Breast epithelium (tissue), 4 donors: ENCODE data around the gene SF3B5. TPM values are rescaled to one million over a fixed set of nuclear protein-coding genes. Genes with fewer than 3 reads are reported as not detected.

Experiments
- DNase-seq, 2 donors: peaks; one replicate each; pipeline ENCODE4 v3.0.0-alpha.2; 2019; ENCODE audit warnings: low spot score in 2 of 2
- H3K27ac ChIP-seq, 2 donors: fragments of 200-600 bp; sonication (generic) in 1 of 2; one replicate each; pipeline ENCODE4 v1.5.1; 2016 to 2019; ENCODE audit warnings: mild to moderate bottlenecking in 1 of 2
- H3K27me3 ChIP-seq, 2 donors: fragments of 200-600 bp; sonication (generic) in 1 of 2; one replicate each; pipeline versions ENCODE4 v1.5.1 to v1.6.0; 2017 to 2019; ENCODE audit warnings: control low read depth in 1 of 2, mild to moderate bottlenecking in 1 of 2
- H3K36me3 ChIP-seq: fragments of 200-600 bp; one replicate; pipeline ENCODE4 v1.5.1; 2019
- H3K4me1 ChIP-seq, 2 donors: fragments of 200-600 bp; sonication (generic); one replicate each; pipeline ENCODE4 v1.5.1; 2016 to 2019; ENCODE audit warnings: control low read depth in 1 of 2
- H3K4me3 ChIP-seq, 3 donors: fragments of 200-600 bp; sonication (generic); 1 replicate in 2 of 3; 2 replicates in 1 of 3; pipeline ENCODE4 v1.5.1; 2016 to 2019; ENCODE audit warnings: mild to moderate bottlenecking in 3 of 3, moderate library complexity in 2 of 3
- H3K9me3 ChIP-seq, 2 donors: fragments of 200-600 bp; sonication (generic) in 1 of 2; one replicate each; pipeline ENCODE4 v1.5.1; 2016 to 2019; ENCODE audit warnings: control low read depth in 1 of 2
- POLR2A ChIP-seq: fragments of 450-650 bp; IDR thresholded peaks from one replicate; pipeline ENCODE4 v1.6.1; 2016; ENCODE audit warnings: antibody characterized with exemption, mild to moderate bottlenecking, moderate library complexity
- POLR2AphosphoS5 ChIP-seq, 3 donors: sonication (generic); formaldehyde crosslinking; IDR thresholded peaks; one replicate each; pipeline ENCODE4 v1.6.1; 2017; ENCODE audit warnings: antibody characterized with exemption in 3 of 3
- intact Hi-C: fragments of 100-400 bp; cut with DNase I; formaldehyde crosslinking; loops from one replicate; pipeline ENCODE4 v1.15.1; 2023; ENCODE audit warnings: low total_unique reads
- total RNA-seq, 3 donors: library from RNA; depleted of rRNA; stranded (reverse); fragments of >200 nt; gene quantifications; one replicate each; pipeline ENCODE4 v1.1.0, GENCODE V29; 2016
- TF ChIP-seq, protein P1 (sequence below), 3 donors: fragments of 450-650 bp; IDR thresholded peaks; one replicate each; pipeline ENCODE4 v1.5.1; 2016 to 2017; ENCODE audit warnings: antibody characterized with exemption in 3 of 3, mild to moderate bottlenecking in 3 of 3, moderate library complexity in 3 of 3

SF3B5 gene
- total RNA-seq, 3 donors from 2014 or later, result 122 to 176 (median 155) TPM

DNA sequence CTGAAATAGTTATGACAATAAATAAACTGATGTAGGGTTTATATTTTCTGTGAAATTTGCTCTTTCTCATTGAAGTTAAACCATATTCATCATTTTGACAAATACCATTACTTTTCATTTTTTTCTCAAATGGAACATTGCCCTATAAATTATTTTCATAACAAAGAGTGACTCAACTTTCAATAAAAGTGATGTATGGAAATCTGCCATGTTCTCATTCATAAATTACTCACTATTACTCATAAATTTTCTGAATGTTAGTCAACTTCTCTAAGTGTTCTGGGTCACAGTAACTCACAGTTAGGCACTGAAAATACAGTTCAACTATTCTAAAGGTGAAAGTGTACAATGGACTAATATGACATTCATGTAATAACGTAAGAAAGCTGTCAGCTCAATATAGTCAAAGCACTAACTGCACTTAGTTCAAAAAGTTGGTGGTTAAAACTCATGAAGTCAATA, 35.9 kb upstream of the SF3B5 start:
- H3K36me3 ChIP-seq, result no peaks in the 10 kb centered on the region
- no peaks in the 10 kb centered on the region for H3K4me1 ChIP-seq
- H3K27ac ChIP-seq, result no peak overlapping the region
- H3K9me3 ChIP-seq, result no peaks in the 10 kb centered on the region
- DNase-seq, result no peak
- no peaks in the 10 kb centered on the region for H3K27me3 ChIP-seq
- H3K4me3 ChIP-seq, result no peak overlapping the region
- TF ChIP-seq, protein P1, sequence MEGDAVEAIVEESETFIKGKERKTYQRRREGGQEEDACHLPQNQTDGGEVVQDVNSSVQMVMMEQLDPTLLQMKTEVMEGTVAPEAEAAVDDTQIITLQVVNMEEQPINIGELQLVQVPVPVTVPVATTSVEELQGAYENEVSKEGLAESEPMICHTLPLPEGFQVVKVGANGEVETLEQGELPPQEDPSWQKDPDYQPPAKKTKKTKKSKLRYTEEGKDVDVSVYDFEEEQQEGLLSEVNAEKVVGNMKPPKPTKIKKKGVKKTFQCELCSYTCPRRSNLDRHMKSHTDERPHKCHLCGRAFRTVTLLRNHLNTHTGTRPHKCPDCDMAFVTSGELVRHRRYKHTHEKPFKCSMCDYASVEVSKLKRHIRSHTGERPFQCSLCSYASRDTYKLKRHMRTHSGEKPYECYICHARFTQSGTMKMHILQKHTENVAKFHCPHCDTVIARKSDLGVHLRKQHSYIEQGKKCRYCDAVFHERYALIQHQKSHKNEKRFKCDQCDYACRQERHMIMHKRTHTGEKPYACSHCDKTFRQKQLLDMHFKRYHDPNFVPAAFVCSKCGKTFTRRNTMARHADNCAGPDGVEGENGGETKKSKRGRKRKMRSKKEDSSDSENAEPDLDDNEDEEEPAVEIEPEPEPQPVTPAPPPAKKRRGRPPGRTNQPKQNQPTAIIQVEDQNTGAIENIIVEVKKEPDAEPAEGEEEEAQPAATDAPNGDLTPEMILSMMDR (IDR thresholded peaks at IDR 0.05), result no peak
- TF ChIP-seq POLR2A, result no peak
- TF ChIP-seq POLR2AphosphoS5 (IDR thresholded peaks at IDR 0.05), result no peak
- intact Hi-C loops, result no loop called here

DNA sequence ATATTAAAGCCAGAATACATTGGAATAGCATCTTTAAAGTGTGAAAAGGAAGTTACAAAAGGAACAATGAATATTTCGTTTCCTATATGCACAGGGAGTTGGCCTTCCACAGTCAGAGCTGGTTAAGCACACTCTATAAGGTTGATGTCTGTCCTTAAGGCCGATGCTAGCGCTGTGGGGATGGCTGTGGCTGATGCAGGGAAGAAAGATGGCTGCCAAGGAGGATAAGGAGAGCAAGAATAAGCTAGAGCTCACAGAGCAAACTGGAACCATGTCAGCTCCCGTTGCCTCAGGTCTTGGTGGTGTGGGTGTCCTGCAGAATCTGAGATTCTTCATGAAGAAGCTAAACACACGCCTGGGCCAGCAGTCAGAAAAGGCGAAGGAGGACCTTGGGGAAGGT, 34.1 kb upstream of the SF3B5 start:
- intact Hi-C loops, result no loop called here
- no peaks in the 10 kb centered on the region for H3K27me3 ChIP-seq
- no peak for DNase-seq
- H3K9me3 ChIP-seq, result no peaks in the 10 kb centered on the region
- H3K4me1 ChIP-seq, result no peaks in the 10 kb centered on the region
- TF ChIP-seq, protein P1 (IDR thresholded peaks at IDR 0.05), result no peak
- TF ChIP-seq POLR2AphosphoS5 (IDR thresholded peaks at IDR 0.05) (no peak), POLR2A (no peak)
- H3K36me3 ChIP-seq, result no peaks in the 10 kb centered on the region
- no peak overlapping the region for H3K27ac ChIP-seq
- H3K4me3 ChIP-seq, result no peak overlapping the region

DNA sequence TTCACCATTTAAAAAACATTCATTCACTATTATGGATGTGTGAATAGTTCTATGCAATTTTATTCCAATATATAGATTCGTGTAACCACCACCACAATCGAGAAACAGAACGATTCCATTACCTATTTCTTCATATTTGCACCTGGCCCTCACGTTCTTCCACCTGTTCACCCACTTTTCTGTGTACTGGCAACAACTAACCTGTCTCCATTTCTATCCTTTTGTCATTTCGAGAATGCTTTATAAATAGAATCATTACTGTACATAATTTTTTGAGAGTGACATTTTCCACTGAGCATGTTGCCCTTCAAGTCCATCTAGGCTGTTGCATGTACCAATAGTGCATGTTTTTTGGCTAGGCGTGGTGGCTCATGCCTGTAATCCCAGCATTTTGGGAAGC, 31.7 kb upstream of the SF3B5 start:
- H3K9me3 ChIP-seq, result no peaks in the 10 kb centered on the region
- TF ChIP-seq POLR2AphosphoS5 (IDR thresholded peaks at IDR 0.05) (no peak), POLR2A (no peak)
- TF ChIP-seq, protein P1 (IDR thresholded peaks at IDR 0.05), result no peak
- intact Hi-C loops, result no loop called here

DNA sequence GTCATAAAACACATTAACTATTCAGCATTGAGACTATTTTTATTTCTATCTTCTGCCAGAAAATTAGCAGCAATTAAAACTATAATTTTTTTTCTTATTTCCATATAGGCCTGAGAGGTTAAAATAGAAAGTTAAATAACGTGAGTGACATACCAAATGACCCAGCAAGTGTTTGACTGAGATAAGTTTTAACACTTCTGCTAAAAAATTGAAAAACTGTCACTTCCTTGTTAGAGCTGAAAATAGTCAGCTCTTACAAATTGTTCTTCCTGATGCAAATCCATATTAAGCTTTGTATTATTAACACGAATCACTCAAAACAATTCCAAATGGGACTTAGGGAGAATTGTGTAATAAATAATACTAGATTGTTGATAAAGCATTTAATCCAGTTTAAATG, 28.5 kb upstream of the SF3B5 start:
- Histone ChIP-seq H3K36me3 (no peaks in the 10 kb centered on the region), H3K27me3 (no peaks in the 10 kb centered on the region), H3K4me3 (no peak overlapping the region), H3K4me1 (no peaks in the 10 kb centered on the region), H3K9me3 (no peaks in the 10 kb centered on the region), H3K27ac (no peak overlapping the region)
- no peak for TF ChIP-seq POLR2AphosphoS5 (IDR thresholded peaks at IDR 0.05)
- no peak for TF ChIP-seq POLR2A
- TF ChIP-seq, protein P1 (IDR thresholded peaks at IDR 0.05), result no peak
- DNase-seq, result no peak
- intact Hi-C loops, result no loop called here

More for the DNA sequence above, 31.7 kb upstream of the SF3B5 start:
- no peaks in the 10 kb centered on the region for H3K4me1 ChIP-seq
- no peak for DNase-seq
- no peak overlapping the region for H3K4me3 ChIP-seq
- H3K36me3 ChIP-seq, result no peaks in the 10 kb centered on the region
- no peak overlapping the region for H3K27ac ChIP-seq
- no peaks in the 10 kb centered on the region for H3K27me3 ChIP-seq

DNA sequence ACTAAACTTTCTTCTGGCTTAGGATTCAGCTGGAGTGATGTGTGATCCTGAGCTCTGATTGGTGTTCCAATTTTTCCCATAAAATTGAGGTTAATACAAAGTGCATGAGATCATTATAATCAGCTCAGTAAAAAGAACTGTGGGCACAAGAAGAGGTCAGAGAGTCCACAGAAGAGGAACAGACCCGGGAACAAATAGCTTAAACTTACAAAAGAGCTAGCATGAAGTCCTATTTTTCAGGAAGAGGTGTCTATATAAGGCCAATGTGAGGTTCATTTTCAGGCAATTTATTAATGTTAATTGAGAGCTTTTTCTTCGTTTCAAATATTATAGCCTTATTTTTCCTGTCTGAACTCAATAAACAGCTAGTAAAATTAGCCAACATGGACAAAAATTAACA, 28.0 kb upstream of the SF3B5 start:
- intact Hi-C loops, result no loop called here
- no peak overlapping the region for H3K4me3 ChIP-seq
- no peaks in the 10 kb centered on the region for H3K9me3 ChIP-seq
- TF ChIP-seq, protein P1 (IDR thresholded peaks at IDR 0.05), result no peak
- TF ChIP-seq POLR2A (no peak), POLR2AphosphoS5 (IDR thresholded peaks at IDR 0.05) (no peak)
- H3K4me1 ChIP-seq, result no peaks in the 10 kb centered on the region
- H3K27me3 ChIP-seq, result no peaks in the 10 kb centered on the region
- no peak for DNase-seq
- H3K36me3 ChIP-seq, result no peaks in the 10 kb centered on the region
- H3K27ac ChIP-seq, result no peak overlapping the region
